HepG2 (cell line): Measurements from ENCODE around the gene TIMM23. TPM values are rescaled to one million over a fixed set of nuclear protein-coding genes. Genes with fewer than 3 reads are reported as not detected.
"Not testable (repeated sequence)": the region's sequence is repeated elsewhere in the genome, so short reads cannot be mapped to it uniquely, and the experiment has no call there.

Source experiments
- CBFB ChIP-seq: sonication (generic); formaldehyde crosslinking; IDR thresholded peaks from 2 replicates; pipeline ENCODE4 v1.4.0; 2020; ENCODE audit warnings: missing genetic modification reagents
- CREM ChIP-seq, 2 experiments: sonication (generic) in 1 of 2; formaldehyde crosslinking in 1 of 2; IDR thresholded peaks; 2 replicates each; pipeline versions ENCODE4 v1.4.0 to v1.6.1; 2016 to 2020; ENCODE audit warnings: antibody characterized with exemption in 1 of 2, mild to moderate bottlenecking in 1 of 2, missing genetic modification reagents in 1 of 2
- ELF3 ChIP-seq: IDR thresholded peaks from 2 replicates; pipeline ENCODE4 v1.6.1; 2016; ENCODE audit warnings: missing genetic modification reagents, missing compliant biosample characterization
- NCOA2 ChIP-seq: sonication (generic); formaldehyde crosslinking; IDR thresholded peaks from 2 replicates; pipeline ENCODE4 v1.8.0; 2022; ENCODE audit warnings: inconsistent platforms
- NFYB ChIP-seq: sonication (generic); formaldehyde crosslinking; IDR thresholded peaks from 2 replicates; pipeline ENCODE4 v1.4.0; 2020; ENCODE audit warnings: missing genetic modification reagents
- POLR2G ChIP-seq: fragments of 200-400 bp; formaldehyde crosslinking; IDR thresholded peaks from 2 replicates; pipeline ENCODE4 v1.6.1; 2018; ENCODE audit warnings: mild to moderate bottlenecking, low read depth, low read length, moderate library complexity
- RBFOX2 ChIP-seq: fragments of 200-400 bp; formaldehyde crosslinking; IDR thresholded peaks from 2 replicates; pipeline ENCODE4 v1.6.1; 2017; ENCODE audit warnings: low read depth, mild to moderate bottlenecking, low read length
- RBM39 ChIP-seq: fragments of 200-400 bp; formaldehyde crosslinking; IDR thresholded peaks from one replicate; pipeline ENCODE4 v1.6.1; 2018; ENCODE audit warnings: antibody characterized with exemption, mild to moderate bottlenecking, low read depth, low read length; ENCODE audit not compliant: poor library complexity, severe bottlenecking
- SMAD3 ChIP-seq: sonication (generic); formaldehyde crosslinking; IDR thresholded peaks from 2 replicates; pipeline ENCODE4 v1.4.0; 2020; ENCODE audit warnings: missing genetic modification reagents
- ZNF441 ChIP-seq: sonication (generic); formaldehyde crosslinking; IDR thresholded peaks from 2 replicates; pipeline ENCODE4 v1.7.0; 2021; ENCODE audit warnings: missing genetic modification reagents, borderline replicate concordance
- ZNF558 ChIP-seq: sonication (generic); formaldehyde crosslinking; IDR thresholded peaks from 2 replicates; pipeline ENCODE4 v1.9.0; 2022; ENCODE audit warnings: mild to moderate bottlenecking, missing genetic modification reagents, borderline replicate concordance
- ZNF841 ChIP-seq: sonication (generic); formaldehyde crosslinking; IDR thresholded peaks from 2 replicates; pipeline ENCODE4 v1.8.1; 2023; ENCODE audit warnings: missing genetic modification reagents, borderline replicate concordance
- polyA plus RNA-seq, 8 experiments: library from polyadenylated mRNA; depleted of rRNA in 3 of 8; stranded (reverse) in 7 of 8; unstranded in 1 of 8; fragments of >200 nt; fragmentation: Illumina TruSeq in 4 of 8; extraction: Trizol in 4 of 8; gene quantifications; 2 replicates each; pipeline versions ENCODE4 v1.2.1 to v1.2.3, GENCODE V29; 2011 to 2016; ENCODE audit warnings: low read depth in 4 of 8, missing spikeins in 1 of 8, mixed read lengths in 1 of 8; ENCODE audit not compliant: insufficient read depth in 1 of 8
- total RNA-seq, 5 experiments: library from RNA; depleted of rRNA; stranded (reverse); fragments of >200 nt; fragmentation: Illumina TruSeq; extraction: Trizol; gene quantifications; 2 replicates each; pipeline ENCODE4 v1.2.3, GENCODE V29; 2016; ENCODE audit warnings: low read depth in 1 of 5
- TF ChIP-seq, protein P1 (sequence below), 2 experiments: sonication (generic) in 1 of 2; formaldehyde crosslinking in 1 of 2; IDR thresholded peaks; 2 replicates each; pipeline versions ENCODE4 v1.4.0 to v1.6.1; 2016 to 2020; ENCODE audit warnings: borderline replicate concordance in 1 of 2, low read depth in 1 of 2, mild to moderate bottlenecking in 1 of 2, missing genetic modification reagents in 1 of 2
- TF ChIP-seq, protein P2 (sequence below): sonication (generic); formaldehyde crosslinking; IDR thresholded peaks from 2 replicates; pipeline ENCODE4 v1.4.0; 2020; ENCODE audit warnings: missing genetic modification reagents, borderline replicate concordance
- TF ChIP-seq, protein P3 (sequence below), 2 experiments: sonication (generic) in 1 of 2; formaldehyde crosslinking in 1 of 2; IDR thresholded peaks; 2 replicates each; pipeline versions ENCODE4 v1.4.0 to v1.6.1; 2018 to 2020; ENCODE audit warnings: missing genetic modification reagents in 2 of 2, borderline replicate concordance in 1 of 2, low read depth in 1 of 2, mild to moderate bottlenecking in 1 of 2, missing biosample characterization in 1 of 2
- TF ChIP-seq, protein P4 (sequence below): IDR thresholded peaks from 2 replicates; pipeline ENCODE4 v1.6.1; 2016; ENCODE audit warnings: missing genetic modification reagents, missing compliant biosample characterization
- TF ChIP-seq, protein P5 (sequence below): sonication (generic); formaldehyde crosslinking; conservative IDR thresholded peaks from 2 replicates; pipeline ENCODE4 v1.8.0; 2022; ENCODE audit warnings: mild to moderate bottlenecking, moderate library complexity, missing genetic modification reagents

The TIMM23 gene
- total and polyA plus RNA-seq, 2 of the 13 experiments (the other 11 are each of a cell fraction or from before 2014, with no cell fraction given): 80.2 to 98.6 TPM

DNA sequence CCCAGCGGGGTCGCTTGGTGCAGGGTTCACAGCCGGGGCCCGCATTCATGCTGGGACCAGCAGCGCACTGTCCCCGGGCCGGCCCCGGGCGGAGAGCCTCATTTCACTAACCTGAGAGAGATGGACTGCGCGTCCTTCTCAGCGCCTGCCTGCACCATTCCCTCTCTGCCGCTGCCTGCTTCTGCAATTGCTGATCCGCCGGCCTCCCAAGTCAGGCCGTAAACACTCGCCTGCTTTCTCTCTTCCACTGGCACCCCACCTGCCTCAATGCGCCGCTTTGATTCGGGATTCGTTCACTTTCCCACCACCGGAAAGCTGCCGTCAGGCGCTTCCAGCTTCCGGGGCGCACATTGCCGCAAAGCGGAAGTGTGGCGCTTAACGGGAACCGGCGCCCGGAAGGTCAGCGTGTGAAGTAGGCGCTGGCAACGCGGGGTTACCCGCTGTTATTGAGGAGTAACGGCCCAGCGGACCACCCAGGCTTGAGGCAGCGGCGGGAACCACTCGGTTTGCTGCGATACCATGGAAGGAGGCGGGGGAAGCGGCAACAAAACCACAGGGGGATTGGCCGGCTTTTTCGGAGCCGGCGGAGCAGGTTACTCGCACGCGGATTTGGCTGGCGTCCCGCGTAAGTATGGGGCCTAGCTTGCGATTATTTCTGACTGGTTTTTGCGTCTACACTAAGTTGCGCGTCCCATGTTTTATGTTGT, at the start of gene TIMM23 (continued):
- TF ChIP-seq, protein P1, sequence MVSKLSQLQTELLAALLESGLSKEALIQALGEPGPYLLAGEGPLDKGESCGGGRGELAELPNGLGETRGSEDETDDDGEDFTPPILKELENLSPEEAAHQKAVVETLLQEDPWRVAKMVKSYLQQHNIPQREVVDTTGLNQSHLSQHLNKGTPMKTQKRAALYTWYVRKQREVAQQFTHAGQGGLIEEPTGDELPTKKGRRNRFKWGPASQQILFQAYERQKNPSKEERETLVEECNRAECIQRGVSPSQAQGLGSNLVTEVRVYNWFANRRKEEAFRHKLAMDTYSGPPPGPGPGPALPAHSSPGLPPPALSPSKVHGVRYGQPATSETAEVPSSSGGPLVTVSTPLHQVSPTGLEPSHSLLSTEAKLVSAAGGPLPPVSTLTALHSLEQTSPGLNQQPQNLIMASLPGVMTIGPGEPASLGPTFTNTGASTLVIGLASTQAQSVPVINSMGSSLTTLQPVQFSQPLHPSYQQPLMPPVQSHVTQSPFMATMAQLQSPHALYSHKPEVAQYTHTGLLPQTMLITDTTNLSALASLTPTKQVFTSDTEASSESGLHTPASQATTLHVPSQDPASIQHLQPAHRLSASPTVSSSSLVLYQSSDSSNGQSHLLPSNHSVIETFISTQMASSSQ (IDR thresholded peaks at IDR 0.05; ENCODE audit: low read depth): not testable (repeated sequence)
- TF ChIP-seq, protein P1 (CRISPR knock-in tag; IDR thresholded peaks at IDR 0.05; ENCODE audit: borderline replicate concordance): peak; percentile 19; the same call in 1 of the 2 replicates
- TF ChIP-seq CBFB (CRISPR knock-in tag) (peak; percentile 66; the same call in 1 of the 2 replicates), ZNF558 (CRISPR knock-in tag) (peak; percentile 80; the same call in 1 of the 2 replicates), RBM39 (peak; percentile 9), ZNF841 (0 out of 2 replicates have a peak, but pooled peaks have one; percentile 45), NFYB (CRISPR knock-in tag) (peak; percentile 56), ELF3 (peak; percentile 77), POLR2G (peak; percentile 75; the same call in 1 of the 2 replicates), NCOA2 (CRISPR knock-in tag) (peak; percentile 10; the same call in 1 of the 2 replicates), SMAD3 (CRISPR knock-in tag) (peak; percentile 83), ZNF441 (peak; percentile 29; the same call in 1 of the 2 replicates), RBFOX2 (peak; percentile 74), CREM (IDR thresholded peaks at IDR 0.05) (peak; percentile 68)
- TF ChIP-seq, protein P2, sequence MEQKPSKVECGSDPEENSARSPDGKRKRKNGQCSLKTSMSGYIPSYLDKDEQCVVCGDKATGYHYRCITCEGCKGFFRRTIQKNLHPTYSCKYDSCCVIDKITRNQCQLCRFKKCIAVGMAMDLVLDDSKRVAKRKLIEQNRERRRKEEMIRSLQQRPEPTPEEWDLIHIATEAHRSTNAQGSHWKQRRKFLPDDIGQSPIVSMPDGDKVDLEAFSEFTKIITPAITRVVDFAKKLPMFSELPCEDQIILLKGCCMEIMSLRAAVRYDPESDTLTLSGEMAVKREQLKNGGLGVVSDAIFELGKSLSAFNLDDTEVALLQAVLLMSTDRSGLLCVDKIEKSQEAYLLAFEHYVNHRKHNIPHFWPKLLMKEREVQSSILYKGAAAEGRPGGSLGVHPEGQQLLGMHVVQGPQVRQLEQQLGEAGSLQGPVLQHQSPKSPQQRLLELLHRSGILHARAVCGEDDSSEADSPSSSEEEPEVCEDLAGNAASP (CRISPR knock-in tag): peak; percentile 62
- TF ChIP-seq, protein P3, sequence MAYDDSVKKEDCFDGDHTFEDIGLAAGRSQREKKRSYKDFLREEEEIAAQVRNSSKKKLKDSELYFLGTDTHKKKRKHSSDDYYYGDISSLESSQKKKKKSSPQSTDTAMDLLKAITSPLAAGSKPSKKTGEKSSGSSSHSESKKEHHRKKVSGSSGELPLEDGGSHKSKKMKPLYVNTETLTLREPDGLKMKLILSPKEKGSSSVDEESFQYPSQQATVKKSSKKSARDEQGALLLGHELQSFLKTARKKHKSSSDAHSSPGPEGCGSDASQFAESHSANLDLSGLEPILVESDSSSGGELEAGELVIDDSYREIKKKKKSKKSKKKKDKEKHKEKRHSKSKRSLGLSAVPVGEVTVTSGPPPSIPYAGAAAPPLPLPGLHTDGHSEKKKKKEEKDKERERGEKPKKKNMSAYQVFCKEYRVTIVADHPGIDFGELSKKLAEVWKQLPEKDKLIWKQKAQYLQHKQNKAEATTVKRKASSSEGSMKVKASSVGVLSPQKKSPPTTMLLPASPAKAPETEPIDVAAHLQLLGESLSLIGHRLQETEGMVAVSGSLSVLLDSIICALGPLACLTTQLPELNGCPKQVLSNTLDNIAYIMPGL (CRISPR knock-in tag; IDR thresholded peaks at IDR 0.05; ENCODE audit: borderline replicate concordance in 1 of 2, low read depth in 1 of 2): peak; percentile 80 to 85; a peak in 3 of 4 replicates
- TF ChIP-seq, protein P4, sequence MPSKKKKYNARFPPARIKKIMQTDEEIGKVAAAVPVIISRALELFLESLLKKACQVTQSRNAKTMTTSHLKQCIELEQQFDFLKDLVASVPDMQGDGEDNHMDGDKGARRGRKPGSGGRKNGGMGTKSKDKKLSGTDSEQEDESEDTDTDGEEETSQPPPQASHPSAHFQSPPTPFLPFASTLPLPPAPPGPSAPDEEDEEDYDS: peak; percentile 54
- TF ChIP-seq, protein P5, sequence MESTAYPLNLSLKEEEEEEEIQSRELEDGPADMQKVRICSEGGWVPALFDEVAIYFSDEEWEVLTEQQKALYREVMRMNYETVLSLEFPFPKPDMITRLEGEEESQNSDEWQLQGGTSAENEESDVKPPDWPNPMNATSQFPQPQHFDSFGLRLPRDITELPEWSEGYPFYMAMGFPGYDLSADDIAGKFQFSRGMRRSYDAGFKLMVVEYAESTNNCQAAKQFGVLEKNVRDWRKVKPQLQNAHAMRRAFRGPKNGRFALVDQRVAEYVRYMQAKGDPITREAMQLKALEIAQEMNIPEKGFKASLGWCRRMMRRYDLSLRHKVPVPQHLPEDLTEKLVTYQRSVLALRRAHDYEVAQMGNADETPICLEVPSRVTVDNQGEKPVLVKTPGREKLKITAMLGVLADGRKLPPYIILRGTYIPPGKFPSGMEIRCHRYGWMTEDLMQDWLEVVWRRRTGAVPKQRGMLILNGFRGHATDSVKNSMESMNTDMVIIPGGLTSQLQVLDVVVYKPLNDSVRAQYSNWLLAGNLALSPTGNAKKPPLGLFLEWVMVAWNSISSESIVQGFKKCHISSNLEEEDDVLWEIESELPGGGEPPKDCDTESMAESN (CRISPR knock-in tag): 0 out of 2 replicates have a peak, but pooled peaks have one; percentile 54
- TF ChIP-seq CREM (CRISPR knock-in tag; IDR thresholded peaks at IDR 0.05): not testable (repeated sequence)
